ENCODE measurements around the gene POLDIP2. TPM values are rescaled to one million over a fixed set of nuclear protein-coding genes. Genes with fewer than 3 reads are reported as not detected.

POLDIP2 gene
- total and polyA plus RNA-seq, 2 of the 13 experiments (the other 11 are each of a cell fraction or from before 2014, with no cell fraction given), result 85.9 to 114 TPM

DNA sequence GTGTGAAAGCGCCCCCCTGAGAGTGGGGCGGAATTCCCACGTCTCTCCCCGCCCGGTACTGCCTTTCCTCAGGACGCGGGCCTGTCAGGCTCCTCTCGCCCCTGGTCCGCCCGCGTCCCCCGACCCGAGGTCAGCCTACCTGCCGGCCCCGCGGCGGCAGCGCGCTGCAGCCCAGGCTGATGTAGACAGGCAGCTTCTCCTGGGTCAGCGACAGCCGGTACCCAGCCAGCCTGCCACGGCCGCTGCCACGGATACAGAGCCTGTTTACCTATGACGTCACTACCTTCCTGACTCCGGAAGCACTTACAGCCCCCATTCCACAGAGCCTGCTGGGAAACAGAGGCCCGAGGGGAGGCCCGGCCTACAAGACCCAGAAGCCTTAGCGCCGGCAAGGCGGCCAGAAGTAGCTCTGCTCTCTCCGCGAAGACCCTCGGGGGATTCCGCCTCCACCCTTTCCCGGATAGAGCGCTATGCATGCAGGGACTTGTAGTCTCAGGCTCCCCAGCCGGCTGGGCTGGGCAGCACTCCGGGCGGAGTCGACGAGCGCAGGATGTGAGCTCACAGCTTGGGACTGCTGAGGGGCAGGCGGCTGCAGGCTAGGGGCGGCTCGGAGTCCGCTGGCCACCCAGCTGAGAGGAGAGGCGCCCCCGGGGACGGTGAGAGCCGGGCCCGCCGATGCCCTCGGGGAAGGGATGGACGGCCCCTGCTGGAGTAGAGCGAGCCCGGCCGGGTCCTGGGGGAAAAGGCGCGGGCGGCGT, 21.9 kb downstream of the POLDIP2 start, which contains the start of the genes IFT20 and TNFAIP1 (continued):
- peak; percentile 20; the same call in 1 of the 2 replicates for TF ChIP-seq STAG1 (CRISPR knock-in tag; IDR thresholded peaks at IDR 0.05)
- TF ChIP-seq, protein P1, sequence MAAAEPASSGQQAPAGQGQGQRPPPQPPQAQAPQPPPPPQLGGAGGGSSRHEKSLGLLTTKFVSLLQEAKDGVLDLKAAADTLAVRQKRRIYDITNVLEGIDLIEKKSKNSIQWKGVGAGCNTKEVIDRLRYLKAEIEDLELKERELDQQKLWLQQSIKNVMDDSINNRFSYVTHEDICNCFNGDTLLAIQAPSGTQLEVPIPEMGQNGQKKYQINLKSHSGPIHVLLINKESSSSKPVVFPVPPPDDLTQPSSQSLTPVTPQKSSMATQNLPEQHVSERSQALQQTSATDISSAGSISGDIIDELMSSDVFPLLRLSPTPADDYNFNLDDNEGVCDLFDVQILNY (CRISPR knock-in tag; conservative IDR thresholded peaks at IDR 0.05), result no peak
- no peak for TF ChIP-seq ZNF549 (CRISPR knock-in tag; IDR thresholded peaks at IDR 0.05)
- TF ChIP-seq ZNF772 (CRISPR knock-in tag; IDR thresholded peaks at IDR 0.05), result 0 out of 2 replicates have a peak, but pooled peaks have one; percentile 45
- no peak for TF ChIP-seq CC2D1A (CRISPR knock-in tag; IDR thresholded peaks at IDR 0.05)
- no peak for TF ChIP-seq NR2F2 (IDR thresholded peaks at IDR 0.05; ENCODE audit: borderline replicate concordance, low read depth)
- peak; percentile 55; the same call in 1 of the 2 replicates for TF ChIP-seq ZNF776 (CRISPR knock-in tag; IDR thresholded peaks at IDR 0.05)
- TF ChIP-seq NCOA1 (CRISPR knock-in tag; IDR thresholded peaks at IDR 0.05), result no peak
- TF ChIP-seq NRL (CRISPR knock-in tag; IDR thresholded peaks at IDR 0.05; ENCODE audit: borderline replicate concordance), result 0 out of 2 replicates have a peak, but pooled peaks have one; percentile 14
- TF ChIP-seq ZNF12 (CRISPR knock-in tag; IDR thresholded peaks at IDR 0.05), result no peak
- peak; percentile 49; the same call in 1 of the 2 replicates for TF ChIP-seq MYC (CRISPR knock-in tag; IDR thresholded peaks at IDR 0.05; ENCODE audit: borderline replicate concordance)
- TF ChIP-seq ZNF615 (CRISPR knock-in tag; IDR thresholded peaks at IDR 0.05; ENCODE audit: borderline replicate concordance), result no peak
- no peak for TF ChIP-seq MIXL1 (CRISPR knock-in tag; IDR thresholded peaks at IDR 0.05)
- TF ChIP-seq, protein P2, sequence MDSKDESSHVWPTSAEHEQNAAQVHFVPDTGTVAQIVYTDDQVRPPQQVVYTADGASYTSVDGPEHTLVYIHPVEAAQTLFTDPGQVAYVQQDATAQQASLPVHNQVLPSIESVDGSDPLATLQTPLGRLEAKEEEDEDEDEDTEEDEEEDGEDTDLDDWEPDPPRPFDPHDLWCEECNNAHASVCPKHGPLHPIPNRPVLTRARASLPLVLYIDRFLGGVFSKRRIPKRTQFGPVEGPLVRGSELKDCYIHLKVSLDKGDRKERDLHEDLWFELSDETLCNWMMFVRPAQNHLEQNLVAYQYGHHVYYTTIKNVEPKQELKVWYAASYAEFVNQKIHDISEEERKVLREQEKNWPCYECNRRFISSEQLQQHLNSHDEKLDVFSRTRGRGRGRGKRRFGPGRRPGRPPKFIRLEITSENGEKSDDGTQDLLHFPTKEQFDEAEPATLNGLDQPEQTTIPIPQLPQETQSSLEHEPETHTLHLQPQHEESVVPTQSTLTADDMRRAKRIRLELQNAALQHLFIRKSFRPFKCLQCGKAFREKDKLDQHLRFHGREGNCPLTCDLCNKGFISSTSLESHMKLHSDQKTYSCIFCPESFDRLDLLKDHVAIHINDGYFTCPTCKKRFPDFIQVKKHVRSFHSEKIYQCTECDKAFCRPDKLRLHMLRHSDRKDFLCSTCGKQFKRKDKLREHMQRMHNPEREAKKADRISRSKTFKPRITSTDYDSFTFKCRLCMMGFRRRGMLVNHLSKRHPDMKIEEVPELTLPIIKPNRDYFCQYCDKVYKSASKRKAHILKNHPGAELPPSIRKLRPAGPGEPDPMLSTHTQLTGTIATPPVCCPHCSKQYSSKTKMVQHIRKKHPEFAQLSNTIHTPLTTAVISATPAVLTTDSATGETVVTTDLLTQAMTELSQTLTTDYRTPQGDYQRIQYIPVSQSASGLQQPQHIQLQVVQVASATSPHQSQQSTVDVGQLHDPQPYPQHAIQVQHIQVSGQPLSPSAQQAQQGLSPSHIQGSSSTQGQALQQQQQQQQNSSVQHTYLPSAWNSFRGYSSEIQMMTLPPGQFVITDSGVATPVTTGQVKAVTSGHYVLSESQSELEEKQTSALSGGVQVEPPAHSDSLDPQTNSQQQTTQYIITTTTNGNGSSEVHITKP (CRISPR knock-in tag; IDR thresholded peaks at IDR 0.05; ENCODE audit: low read depth), result no peak
- TF ChIP-seq ATAD3A (CRISPR knock-in tag; IDR thresholded peaks at IDR 0.05), result no peak
- no peak for TF ChIP-seq ZFAT (CRISPR knock-in tag; conservative IDR thresholded peaks at IDR 0.05)
- no peak for TF ChIP-seq ZNF136 (CRISPR knock-in tag; IDR thresholded peaks at IDR 0.05; ENCODE audit: low read depth)
- TF ChIP-seq ZNF850 (CRISPR knock-in tag; conservative IDR thresholded peaks at IDR 0.05), result no peak
- TF ChIP-seq ZEB1 (IDR thresholded peaks at IDR 0.05; ENCODE audit: insufficient replicate concordance, low read depth), result no peak
- no peak for TF ChIP-seq HES4 (CRISPR knock-in tag; IDR thresholded peaks at IDR 0.05; ENCODE audit: borderline replicate concordance)
- TF ChIP-seq SYNCRIP (IDR thresholded peaks at IDR 0.05; ENCODE audit: insufficient read depth, low read depth, low read length), result no peak
- TF ChIP-seq, protein P3, sequence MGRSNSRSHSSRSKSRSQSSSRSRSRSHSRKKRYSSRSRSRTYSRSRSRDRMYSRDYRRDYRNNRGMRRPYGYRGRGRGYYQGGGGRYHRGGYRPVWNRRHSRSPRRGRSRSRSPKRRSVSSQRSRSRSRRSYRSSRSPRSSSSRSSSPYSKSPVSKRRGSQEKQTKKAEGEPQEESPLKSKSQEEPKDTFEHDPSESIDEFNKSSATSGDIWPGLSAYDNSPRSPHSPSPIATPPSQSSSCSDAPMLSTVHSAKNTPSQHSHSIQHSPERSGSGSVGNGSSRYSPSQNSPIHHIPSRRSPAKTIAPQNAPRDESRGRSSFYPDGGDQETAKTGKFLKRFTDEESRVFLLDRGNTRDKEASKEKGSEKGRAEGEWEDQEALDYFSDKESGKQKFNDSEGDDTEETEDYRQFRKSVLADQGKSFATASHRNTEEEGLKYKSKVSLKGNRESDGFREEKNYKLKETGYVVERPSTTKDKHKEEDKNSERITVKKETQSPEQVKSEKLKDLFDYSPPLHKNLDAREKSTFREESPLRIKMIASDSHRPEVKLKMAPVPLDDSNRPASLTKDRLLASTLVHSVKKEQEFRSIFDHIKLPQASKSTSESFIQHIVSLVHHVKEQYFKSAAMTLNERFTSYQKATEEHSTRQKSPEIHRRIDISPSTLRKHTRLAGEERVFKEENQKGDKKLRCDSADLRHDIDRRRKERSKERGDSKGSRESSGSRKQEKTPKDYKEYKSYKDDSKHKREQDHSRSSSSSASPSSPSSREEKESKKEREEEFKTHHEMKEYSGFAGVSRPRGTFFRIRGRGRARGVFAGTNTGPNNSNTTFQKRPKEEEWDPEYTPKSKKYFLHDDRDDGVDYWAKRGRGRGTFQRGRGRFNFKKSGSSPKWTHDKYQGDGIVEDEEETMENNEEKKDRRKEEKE (IDR thresholded peaks at IDR 0.05), result no peak
